SIG-M5 (cell line): ENCODE results near the gene SELE.

Experiments used
- DNase-seq: peaks from one replicate; lab custom pipeline; 2025; lab: John Stamatoyannopoulos, UW

The SELE gene, protein sequence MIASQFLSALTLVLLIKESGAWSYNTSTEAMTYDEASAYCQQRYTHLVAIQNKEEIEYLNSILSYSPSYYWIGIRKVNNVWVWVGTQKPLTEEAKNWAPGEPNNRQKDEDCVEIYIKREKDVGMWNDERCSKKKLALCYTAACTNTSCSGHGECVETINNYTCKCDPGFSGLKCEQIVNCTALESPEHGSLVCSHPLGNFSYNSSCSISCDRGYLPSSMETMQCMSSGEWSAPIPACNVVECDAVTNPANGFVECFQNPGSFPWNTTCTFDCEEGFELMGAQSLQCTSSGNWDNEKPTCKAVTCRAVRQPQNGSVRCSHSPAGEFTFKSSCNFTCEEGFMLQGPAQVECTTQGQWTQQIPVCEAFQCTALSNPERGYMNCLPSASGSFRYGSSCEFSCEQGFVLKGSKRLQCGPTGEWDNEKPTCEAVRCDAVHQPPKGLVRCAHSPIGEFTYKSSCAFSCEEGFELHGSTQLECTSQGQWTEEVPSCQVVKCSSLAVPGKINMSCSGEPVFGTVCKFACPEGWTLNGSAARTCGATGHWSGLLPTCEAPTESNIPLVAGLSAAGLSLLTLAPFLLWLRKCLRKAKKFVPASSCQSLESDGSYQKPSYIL

DNA sequence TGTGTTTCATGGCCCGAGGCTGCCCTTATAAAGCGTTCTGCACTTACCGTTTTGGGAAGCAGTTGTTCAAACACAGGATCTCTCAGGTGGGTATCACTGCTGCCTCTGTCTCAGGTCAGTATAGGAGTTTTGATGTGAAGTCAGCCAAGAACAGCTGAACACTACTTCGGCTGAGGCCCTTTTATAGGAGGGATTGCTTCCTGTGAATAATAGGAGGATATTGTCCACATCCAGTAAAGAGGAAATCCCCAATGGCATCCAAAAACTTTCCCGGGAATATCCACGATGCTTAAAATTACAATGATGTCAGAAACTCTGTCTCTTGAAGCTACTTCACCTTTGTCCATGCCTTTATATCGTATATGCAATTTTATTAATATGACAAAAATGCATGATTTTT is at the start of gene SELE:
TSS of gene SELE (minus strand) at position 156 of the 400 bp plus-strand sequence. CDS start 467 bp downstream, outside the sequence.
- DNase-seq: no peak

DNA sequence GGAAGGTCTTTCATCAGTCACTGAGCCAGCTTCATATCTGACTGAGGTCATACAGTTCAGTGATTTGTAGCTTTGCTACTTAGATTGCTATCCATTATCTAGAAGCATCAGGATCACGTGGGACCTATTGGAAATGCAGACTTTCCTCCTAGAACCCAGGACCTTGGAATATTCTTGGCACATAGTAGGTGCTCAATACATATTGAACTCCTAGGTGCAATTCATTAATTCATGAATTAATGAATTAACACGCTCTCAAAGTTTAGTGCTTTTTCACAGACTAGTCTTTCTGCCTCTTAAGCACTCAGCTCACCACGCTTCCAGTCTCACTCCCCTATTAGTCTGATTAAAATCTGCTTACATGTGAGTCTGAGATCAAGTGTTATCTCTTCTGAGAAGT is 48.7 kb upstream of the SELE start:
- no peak for DNase-seq

DNA sequence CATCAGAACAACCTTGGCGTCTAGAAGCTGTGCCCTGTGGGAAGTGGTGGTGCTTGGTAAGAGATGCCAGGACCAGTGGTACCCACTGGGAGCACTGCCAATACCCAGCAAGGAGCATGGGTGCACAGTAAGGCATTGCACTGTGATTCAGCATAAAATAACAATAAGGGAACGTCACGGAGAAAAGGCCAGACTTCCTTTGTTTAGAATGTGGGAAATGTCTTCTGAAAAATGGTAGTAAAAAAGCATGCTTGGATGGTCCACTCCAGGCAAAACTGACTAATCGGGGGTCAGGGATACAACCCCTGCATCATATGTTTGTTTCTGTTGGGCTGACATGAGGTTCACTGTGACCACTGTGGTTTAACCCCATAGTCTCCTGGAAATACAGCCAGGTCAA is 46.1 kb upstream of the SELE start:
- DNase-seq: no peak

DNA sequence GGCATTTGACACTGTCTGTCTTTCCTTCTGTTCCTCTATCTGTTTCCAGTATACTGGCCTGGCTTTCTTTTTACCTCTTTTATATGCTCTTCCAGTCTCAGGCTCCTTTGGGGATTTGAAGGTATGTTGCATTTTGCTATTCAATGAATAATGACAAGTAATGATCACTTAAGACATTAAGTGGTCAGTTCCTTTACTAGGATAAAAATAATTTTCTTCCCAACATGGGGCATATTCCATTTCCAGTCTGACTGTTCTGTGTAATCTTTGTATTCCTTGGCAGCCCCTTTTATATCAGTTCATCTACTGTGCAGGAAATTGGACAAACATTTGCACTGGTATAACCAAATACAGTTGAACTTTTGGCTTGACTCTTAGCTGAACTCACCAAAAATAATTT is 45.3 kb upstream of the SELE start:
- no peak for DNase-seq

DNA sequence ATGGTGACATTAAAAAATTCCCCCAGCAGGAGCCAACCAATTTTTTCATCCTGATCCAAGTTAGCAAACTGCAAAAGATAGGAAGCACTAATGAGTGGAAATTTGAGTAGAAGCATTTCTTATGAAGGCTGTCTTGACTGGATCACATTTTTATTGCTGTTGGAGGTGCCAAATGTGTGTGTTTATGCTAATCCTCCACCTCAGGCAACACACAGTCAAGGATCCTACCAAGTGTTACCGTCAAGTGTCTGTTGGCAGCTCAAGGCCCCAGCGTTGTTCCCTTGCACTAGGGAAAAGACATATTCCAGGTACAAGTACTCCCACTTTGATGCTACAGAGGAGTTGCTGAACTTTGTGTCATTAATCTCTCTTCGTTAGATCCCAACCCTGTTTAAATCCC is 42.6 kb upstream of the SELE start:
- no peak for DNase-seq

DNA sequence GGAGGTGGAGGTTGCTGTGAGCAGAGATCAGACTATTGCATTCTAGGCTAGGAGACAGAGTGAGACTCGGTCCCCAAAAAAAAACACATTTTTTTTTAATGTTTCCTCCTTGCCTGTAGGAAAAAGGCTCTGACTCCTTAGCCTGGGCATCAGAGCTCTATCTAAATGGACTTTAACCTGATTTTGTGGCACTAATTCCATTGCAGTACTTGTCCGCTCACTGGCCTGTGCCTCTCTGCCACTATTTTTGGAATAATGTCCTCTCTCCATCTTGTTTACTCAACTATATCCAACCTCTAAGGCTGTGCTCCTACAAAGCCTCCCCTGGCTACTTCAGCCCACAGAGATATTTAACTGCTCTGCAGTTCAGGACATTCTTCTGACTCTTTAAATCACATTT is 34.3 kb upstream of the SELE start:
- DNase-seq: no peak

DNA sequence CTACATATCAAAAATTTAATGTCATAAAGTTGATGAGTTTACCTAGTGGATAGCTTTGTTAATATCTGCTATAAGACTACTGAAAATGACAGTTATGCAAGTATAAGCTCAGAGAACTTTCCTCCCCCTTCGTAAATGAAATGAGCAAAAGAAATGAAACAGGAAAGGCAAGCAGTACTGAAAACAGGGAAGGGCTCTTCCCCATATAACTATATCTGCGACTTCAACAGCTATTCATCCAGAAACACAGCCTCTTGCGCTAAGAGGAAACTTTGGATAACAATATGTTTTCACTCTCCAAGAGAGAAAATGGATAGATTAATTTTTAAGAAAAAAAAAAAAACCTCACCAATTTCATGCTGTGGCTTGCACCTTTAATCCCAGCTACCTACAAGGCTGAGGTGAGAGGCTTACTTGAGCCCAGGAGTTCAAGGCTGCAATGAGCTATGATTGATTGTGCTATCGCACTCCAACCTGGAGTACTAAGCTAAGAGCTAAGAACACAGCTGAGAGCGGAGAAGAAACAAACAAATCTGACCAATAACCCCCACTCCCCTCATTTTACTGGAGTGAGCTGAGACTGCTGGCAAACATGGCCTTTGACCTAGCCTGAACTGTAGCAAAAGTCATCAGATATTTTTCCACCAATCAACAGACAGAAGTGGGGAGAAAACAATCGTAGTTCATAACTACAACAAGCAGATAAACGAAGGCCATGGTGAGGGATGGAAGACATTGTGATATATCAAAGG is 31.9 kb upstream of the SELE start:
- DNase-seq: no peak

DNA sequence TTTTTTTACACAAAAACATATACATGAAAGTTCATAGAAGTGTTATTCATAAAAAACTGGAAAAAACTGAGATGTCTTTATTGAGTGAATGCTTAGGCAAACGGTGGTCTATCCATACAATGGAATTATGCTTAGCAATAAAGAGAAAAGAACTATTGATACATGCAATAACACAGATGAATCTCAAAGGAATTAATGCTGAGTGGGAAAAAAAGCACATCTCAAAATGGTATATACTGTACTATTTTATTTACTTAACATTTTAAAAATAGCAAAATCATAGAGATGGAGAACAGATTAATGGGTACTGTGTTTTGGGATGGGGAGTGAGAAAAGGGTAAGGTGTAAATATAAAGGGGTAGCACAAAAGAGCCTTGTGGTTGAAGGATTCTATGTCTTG is 31.0 kb upstream of the SELE start:
- DNase-seq: no peak

DNA sequence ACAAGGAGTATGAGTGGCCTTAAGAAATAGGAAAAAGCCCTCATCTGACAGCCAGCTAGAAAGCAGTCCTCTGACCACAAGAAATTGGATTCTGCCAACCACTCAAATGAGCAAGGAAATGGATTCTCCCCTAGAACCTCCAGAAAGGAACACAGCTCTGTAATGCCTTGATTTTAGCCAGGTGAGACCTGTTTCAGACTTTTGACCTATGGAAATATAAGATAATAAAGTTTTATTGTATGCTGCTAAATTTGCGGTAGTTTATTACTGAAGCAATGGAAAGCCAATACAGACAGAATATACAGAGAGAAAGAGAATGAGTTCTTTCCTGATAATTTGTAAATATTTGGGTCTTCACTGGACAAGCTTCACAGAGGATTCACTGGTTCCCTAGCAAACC is 28.8 kb upstream of the SELE start:
- no peak for DNase-seq

DNA sequence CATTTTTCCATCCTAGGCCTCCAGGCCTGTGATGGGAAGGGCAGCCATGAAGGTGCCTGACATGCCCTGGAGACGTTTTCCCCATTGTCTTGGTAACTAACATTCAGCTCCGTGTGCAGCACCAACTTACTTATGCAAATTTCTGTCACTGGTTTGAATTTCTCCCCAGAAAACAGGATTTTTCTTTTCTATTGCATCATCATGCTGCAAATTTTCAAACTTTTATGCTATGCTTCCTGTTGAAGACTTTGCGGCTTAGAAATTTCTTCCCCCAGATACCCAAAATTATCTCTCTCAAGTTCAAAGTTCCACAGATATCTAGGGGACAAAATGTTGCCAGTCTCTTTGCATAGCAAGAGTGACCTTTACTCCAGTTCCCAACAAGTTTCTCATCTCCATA is 25.2 kb upstream of the SELE start:
- DNase-seq: no peak

DNA sequence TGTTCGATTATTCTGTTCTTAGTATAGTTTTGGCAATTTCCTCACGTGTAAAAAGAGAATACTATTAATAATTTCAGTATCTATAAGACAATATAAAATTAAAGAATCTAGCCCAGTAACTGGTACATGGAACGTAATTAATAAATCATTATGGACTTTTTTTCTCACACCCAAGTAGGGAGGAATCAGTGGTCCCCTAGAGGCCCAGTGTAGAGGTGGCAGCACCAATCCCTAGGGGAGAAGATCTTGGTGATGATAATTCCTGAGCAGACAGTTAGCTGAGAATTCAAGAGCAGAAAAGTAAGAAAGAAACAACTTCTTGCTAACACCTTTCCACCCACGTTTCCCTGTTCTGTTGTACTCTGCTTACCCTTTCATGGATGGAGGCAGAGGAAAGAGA is 19.7 kb upstream of the SELE start:
- DNase-seq: no peak

DNA sequence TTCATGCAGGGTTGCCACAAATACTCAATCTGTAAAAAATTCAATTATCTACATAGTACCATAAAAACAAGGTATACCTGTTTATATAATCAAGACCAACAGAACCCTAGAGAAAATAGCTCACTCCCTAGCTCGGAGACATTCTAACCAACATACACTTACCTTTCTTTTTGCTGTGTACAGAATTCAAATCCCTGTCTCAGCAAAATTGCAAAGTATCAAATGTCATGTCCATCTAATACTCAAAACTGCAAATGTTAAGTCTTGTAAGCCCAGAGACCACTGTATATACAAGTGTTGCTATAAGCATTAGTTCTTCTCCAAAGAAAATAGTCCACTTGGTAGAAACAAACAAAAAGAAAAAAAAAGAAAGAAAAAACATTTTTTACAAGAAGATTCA is 16.2 kb upstream of the SELE start:
- no peak for DNase-seq

DNA sequence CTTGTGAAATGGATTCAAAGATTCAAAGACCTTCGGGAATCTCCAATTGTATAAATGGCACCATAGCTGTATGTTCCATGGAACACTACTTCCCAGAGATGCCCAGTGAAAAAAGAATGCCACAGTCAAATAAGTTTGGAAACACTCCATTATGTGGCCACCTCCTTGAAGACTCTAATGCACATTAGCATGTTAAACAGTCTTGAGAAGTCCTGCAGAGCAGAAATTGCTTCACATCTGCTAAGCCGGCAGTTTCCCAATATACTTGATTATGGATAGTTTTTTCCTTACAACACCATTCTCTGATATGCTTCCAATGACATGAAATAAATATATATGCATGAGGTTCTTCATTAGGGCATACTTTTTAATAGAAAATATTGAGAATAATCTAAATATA is 12.7 kb upstream of the SELE start:
- DNase-seq: no peak

DNA sequence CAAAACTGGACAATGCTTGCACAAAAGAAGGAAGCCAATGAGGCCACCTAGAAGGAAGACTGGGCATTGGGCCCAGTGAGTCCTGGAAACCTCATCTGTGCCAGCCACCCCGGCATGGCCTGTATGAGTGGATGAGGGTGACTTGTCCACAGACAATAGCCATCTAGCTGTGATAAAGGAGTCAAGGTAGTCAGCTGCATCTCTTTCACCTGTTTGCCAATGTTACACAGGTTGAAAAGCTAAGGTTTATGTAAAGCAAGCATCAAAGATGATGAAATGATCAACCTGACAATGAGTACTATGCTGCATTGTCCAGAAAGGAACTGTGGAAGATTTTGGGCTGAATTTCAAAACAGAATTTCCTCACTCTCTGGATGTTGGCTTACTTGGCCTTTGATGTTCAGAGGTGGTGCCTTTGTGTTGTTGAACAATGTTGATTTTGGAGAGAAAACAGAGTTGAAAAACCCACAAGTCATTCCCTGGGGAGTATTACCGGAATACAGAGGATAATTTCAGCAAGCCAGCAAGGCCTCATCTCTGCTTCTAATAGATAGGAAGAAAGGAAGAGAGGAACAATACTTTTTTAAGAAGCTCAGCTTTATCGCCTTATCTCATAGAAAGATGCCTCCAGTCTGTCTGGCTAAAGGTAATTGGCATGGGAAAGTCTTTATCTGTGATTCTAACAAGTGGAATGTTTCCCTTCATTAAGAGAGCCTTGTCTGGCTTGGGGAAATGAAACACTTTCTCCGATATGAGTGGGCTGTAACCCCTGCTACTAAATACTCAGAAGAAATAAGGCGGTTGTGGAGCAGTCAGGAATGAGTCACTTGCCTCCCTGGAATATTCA is 11.4 kb upstream of the SELE start:
- no peak for DNase-seq

DNA sequence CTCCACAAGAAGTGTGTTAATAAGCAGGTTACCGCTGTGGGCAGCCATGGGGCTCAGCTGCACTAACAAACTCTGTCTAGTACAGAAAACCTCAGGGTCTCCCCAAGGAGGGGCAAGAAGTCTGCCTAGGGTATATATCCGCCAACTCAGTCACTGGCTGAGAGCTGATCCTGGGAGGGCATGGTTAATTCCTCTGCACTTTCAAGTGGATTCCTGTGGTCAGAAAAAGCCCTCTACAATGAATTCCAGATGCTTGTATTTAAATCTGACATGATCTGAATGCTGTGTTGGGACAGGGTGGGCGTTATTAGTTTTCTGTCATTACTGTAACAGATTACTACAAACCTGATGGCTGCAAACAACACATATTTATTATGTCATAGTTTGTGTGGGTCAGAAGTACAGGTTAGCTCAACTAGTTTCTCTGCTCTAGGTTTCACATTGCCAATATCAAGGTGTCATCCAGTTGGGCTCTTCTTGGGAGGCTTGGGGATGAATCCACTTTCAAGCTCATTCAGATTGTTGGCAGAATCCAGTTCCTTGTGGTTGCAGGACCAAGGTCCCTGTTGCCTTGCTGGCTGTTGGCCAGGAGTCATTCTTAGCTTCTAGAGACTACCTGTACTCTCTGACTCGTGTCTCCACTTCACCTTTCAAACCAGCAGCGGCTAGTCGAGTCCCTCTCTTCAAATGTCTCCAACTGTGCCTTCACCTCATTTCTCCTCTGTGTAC is 8.0 kb upstream of the SELE start:
- DNase-seq: no peak

DNA sequence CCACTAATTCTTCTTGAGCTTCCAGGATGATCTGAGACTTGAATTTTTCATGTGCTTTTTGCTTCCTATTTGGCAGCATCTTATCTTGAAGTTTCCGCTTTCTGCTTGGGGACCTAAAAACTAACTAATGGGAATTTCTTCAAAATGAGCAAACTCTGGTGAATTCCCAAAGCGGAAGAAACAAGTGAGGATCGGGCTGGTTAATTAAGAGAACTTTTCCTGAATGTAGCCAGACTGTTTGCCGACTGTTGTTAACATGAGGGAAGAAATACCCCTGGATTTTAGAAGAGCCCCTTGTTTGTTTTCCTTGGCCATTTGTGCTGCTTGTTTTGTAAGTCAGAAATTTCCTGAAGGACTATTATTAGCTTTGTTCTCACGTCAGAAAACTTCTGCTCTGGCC is 6.1 kb upstream of the SELE start:
- no peak for DNase-seq

DNA sequence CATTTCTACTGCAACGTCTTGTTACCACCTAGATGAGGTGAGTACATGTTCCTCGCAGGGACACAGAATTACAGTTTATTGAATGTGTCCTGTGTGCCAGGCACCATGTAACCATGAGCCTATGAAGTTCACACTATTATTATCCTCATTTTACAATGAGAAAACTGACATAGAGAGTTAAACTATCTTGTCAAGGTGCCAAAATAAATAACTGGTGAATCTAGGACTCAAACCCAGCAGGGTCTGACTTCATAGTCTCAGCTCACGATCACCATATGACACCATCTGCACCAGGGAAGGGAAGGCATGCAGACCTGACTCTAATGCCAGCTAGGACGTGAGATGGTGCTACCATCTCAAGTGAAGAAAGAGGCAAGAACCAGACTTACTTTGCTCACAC is 2.4 kb downstream of the SELE start:
- no peak for DNase-seq

DNA sequence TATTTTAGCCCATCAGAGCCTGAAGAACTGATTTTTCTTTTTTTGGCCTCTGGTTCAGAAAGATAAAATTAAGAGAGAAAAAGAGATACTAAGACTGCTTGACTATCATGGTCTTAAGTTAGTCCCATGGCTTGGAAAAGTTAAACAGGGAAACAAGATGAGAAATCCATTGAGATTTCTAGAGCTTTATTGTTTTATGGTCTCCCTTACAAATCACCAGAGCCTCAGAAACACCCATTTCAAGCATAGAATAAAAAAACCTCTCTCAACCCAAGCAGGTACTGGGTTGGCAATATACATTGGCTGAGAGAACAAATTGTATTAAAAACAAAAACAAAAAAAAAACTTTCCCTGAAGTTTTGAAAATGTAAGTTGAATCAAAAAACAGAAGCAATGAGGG is 3.9 kb downstream of the SELE start:
- no peak for DNase-seq

DNA sequence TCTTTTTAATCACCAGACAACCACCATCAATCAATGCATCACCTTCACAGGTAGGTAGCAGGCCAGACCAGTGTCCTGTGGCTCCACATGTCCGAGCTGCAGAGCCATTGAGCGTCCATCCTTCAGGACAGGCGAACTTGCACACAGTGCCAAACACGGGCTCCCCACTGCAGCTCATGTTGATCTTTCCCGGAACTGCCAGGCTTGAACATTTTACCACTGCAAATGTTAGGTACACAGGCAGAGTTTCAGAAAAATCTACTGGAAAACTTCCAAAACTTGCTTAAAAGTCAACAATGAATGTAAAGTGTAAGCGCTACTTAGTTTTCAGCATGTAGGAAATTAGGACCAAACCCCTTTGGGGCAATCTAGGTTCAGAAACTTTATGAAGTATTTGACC is 6.6 kb downstream of the SELE start:
- DNase-seq: no peak

DNA sequence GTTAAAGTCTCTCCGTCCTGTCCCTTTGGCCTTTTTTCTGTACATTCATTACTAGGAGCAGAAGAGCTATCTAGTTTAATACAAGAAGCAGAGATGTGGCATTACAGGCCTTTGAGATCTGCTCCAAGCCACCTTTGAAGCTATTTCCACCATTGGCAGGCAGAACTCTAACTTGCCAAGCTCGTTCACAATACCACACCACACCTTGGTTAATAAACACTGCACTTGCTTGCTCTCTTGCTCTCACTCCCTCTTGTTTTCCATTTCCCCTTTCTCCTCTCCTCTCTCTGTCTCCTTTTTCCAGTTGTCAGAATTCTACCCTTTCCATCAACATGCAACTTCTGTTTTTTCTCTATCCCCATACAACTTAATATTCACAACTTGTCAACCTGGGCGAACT is 7.0 kb downstream of the SELE start:
- DNase-seq: no peak

DNA sequence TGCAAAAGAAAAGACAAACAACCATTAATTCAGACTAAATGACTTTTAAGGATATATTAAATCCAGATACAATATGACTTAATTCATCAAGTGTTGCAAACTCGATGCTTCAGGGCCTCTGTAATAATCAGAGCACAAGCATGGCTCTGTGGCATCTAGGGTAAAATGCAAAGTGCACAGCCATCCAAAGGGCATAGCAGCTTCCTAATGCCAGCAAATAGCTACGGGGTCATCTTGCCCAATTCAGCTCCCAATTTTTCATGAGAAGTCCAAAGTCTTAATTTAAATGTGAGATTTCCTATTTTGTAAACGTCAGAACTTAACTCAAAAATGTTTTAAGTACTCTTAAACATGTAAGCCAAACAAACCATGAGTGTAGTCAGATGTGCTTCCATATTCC is 7.9 kb downstream of the SELE start:
- no peak for DNase-seq

DNA sequence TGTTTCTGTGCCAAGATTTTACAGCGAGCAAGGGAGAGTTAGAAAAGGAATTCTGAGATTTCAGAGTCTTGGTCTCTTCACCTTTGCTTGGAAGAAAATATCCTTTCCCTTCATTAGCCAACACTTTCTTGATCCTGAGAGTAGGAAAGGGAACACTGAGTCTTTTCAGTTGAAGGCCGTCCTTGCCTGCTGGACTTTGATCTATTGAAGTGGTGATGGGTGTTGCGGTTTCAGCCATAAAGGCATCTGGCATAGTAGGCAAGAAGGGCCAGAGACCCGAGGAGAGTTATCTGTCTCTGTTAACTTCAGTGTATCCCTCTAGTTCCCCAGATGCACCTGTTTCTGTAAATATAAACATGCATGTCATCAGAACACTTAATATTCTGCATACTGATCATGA is 9.7 kb downstream of the SELE start:
- no peak for DNase-seq
